ENCODE measurements around the gene ZBTB39.
"Not testable (repeated sequence)": the region's sequence is repeated elsewhere in the genome, so short reads cannot be mapped to it uniquely, and the experiment has no call there.

DNA sequence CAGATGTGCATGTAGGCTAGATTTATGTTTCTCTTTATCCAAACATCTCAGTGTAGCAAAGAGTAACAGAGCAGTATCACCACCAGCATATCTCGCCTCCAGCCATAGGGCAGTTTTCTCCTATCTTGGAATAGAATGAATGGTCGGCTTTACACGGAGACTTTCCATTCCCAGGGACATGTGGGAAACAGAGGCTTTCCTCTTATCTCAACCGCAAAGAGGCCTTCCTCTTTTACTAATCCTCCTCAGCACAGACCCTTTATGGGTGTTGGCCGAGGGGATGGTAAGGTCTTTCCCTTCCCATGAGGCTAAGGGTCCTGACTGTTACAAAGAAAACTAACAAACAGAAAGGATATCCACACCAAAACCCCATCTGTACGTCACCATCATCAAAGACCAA is 37.4 kb downstream of the ZBTB39 start:
- not testable (repeated sequence) for TF ChIP-seq EZH2 (IDR thresholded peaks at IDR 0.05)
- TF ChIP-seq, protein P1, sequence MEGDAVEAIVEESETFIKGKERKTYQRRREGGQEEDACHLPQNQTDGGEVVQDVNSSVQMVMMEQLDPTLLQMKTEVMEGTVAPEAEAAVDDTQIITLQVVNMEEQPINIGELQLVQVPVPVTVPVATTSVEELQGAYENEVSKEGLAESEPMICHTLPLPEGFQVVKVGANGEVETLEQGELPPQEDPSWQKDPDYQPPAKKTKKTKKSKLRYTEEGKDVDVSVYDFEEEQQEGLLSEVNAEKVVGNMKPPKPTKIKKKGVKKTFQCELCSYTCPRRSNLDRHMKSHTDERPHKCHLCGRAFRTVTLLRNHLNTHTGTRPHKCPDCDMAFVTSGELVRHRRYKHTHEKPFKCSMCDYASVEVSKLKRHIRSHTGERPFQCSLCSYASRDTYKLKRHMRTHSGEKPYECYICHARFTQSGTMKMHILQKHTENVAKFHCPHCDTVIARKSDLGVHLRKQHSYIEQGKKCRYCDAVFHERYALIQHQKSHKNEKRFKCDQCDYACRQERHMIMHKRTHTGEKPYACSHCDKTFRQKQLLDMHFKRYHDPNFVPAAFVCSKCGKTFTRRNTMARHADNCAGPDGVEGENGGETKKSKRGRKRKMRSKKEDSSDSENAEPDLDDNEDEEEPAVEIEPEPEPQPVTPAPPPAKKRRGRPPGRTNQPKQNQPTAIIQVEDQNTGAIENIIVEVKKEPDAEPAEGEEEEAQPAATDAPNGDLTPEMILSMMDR (IDR thresholded peaks at IDR 0.05): not testable (repeated sequence)
